Right cardiac atrium (tissue), 5 donors: Measurements from ENCODE around the gene GJA4. TPM values are rescaled to one million over a fixed set of nuclear protein-coding genes. Genes with fewer than 3 reads are reported as not detected.

ENCODE experiments used
- ATAC-seq, 2 donors: fragments of 200-7000 bp; cut with Tn5 transposase; one replicate each; pipeline versions ENCODE4 v1.8.0 to v1.9.1; 2020; ENCODE audit warnings: moderate library complexity in 2 of 2, mild to moderate bottlenecking in 1 of 2
- DNase-seq, 3 donors: peaks; one replicate each; pipeline ENCODE4 v3.0.0-alpha.2; 2020
- H3K27ac ChIP-seq: one replicate; pipeline ENCODE4 v1.5.1; 2013; ENCODE audit warnings: mild to moderate bottlenecking, low read length, control low read depth, moderate library complexity
- H3K27me3 ChIP-seq: one replicate; pipeline ENCODE4 v1.6.1; 2013; ENCODE audit not compliant: control insufficient read depth, insufficient read depth
- H3K4me1 ChIP-seq: one replicate; pipeline ENCODE4 v1.6.1; 2013; ENCODE audit warnings: low read length; ENCODE audit not compliant: control insufficient read depth, insufficient read depth
- H3K4me3 ChIP-seq: one replicate; pipeline ENCODE4 v1.5.1; 2013; ENCODE audit warnings: low read length, control low read depth
- H3K9me3 ChIP-seq: one replicate; pipeline ENCODE4 v1.6.1; 2013; ENCODE audit warnings: low read length; ENCODE audit not compliant: control insufficient read depth
- WGBS: extraction: QIAGEN DNeasy Blood & Tissue Kit; methylation state at CpG from one replicate; pipeline ENCODE4 v1.1.7; 2013; 5-methylcytosine and 5-hydroxymethylcytosine counted together
- intact Hi-C, 4 donors: fragments of 100-400 bp; cut with DNase I; formaldehyde crosslinking; loops; one replicate each; pipeline versions ENCODE4 v1.11.0 to v1.14.0; 2022 to 2023
- polyA plus RNA-seq: library from polyadenylated mRNA; stranded (reverse); fragments of 200-250 nt; gene quantifications from one replicate; pipeline ENCODE4 v1.2.3, GENCODE V29; 2013
- total RNA-seq, 4 donors: library from RNA; stranded (reverse); fragmentation: NEBNext Ultra II Directional; extraction: Animal tissue kit (Norgen Biotek cat#: 25700); gene quantifications; one replicate each; pipeline ENCODE4 v1.2.1, GENCODE V29; 2021
- donor health status: healthy with polysubstance abuse.
- donor health status: DM: no; HTN: yes; CAD: no.
- donor health status: DM: no; HTN: no; CAD: no.
- donor health status: DM: no; HTN: yes; CAD: no; lungs with severe emphysema.
- donor health status: DM: yes; HTN: yes; CAD: no.

The GJA4 gene
- total and polyA plus RNA-seq, 5 donors, result 18.0 to 31.4 (median 28.0) TPM

GRCh38 chr1:34754964-34755637 is 37.7 kb upstream of the GJA4 start, which contains the start of gene GJB5:
GJB5 (plus strand) TSS chr1:34755047; CDS start chr1:34757331, 2,284 bp downstream.
- no peak for ATAC-seq
- no peak within 1 kb of the TSS for H3K27ac ChIP-seq
- intact Hi-C loops, result no loop called here
- WGBS, result 67% methylated on average over 13 of the region's 13 CpGs
- H3K4me1 ChIP-seq, result peaks cover 2% of the 10 kb centered on the region
- H3K9me3 ChIP-seq, result no peaks in the 10 kb centered on the region
- no peak for DNase-seq
- H3K27me3 ChIP-seq, result no peaks in the 10 kb centered on the region
- H3K4me3 ChIP-seq, result no peak within 1 kb of the TSS

- Histone ChIP-seq H3K4me3 (no peak overlapping the region), H3K27ac (no peak overlapping the region), H3K9me3 (no peaks in the 10 kb centered on the region), H3K4me1 (no peaks in the 10 kb centered on the region), H3K27me3 (no peaks in the 10 kb centered on the region)
- DNase-seq (no peak), ATAC-seq (no peak)
- intact Hi-C loops, result no loop called here
- WGBS, result 92% methylated on average over 6 of the region's 6 CpGs
Observed at GRCh38 chr1:34755961-34756360, 36.8 kb upstream of the GJA4 start.

- H3K27ac ChIP-seq, result no peak overlapping the region
- H3K4me1 ChIP-seq, result no peaks in the 10 kb centered on the region
- intact Hi-C loops, result no loop called here
- H3K27me3 ChIP-seq, result no peaks in the 10 kb centered on the region
- WGBS, result 87% methylated on average over 21 of the region's 21 CpGs
- no peak for ATAC-seq
- no peaks in the 10 kb centered on the region for H3K9me3 ChIP-seq
- no peak for DNase-seq
- no peak overlapping the region for H3K4me3 ChIP-seq
Observed at GRCh38 chr1:34757386-34757785, 35.4 kb upstream of the GJA4 start.

- no peak for ATAC-seq
- WGBS, result 69% methylated on average over 4 of the region's 4 CpGs
- H3K27me3 ChIP-seq, result no peaks in the 10 kb centered on the region
- no peaks in the 10 kb centered on the region for H3K4me1 ChIP-seq
- no peaks in the 10 kb centered on the region for H3K9me3 ChIP-seq
- no peak overlapping the region for H3K4me3 ChIP-seq
- H3K27ac ChIP-seq, result no peak overlapping the region
- DNase-seq, result no peak
- intact Hi-C loops, result no loop called here
Observed at GRCh38 chr1:34758751-34759150, 34.0 kb upstream of the GJA4 start.

GRCh38 chr1:34759503-34760357 is 33.1 kb upstream of the GJA4 start, which contains the start of gene GJB4:
GJB4 (plus strand) TSS chr1:34759740; CDS start chr1:34761255, 1,515 bp downstream.
- intact Hi-C loops, result no loop called here
- Histone ChIP-seq H3K4me3 (no peak within 1 kb of the TSS), H3K27ac (no peak within 1 kb of the TSS), H3K4me1 (no peaks in the 10 kb centered on the region), H3K27me3 (no peaks in the 10 kb centered on the region), H3K9me3 (no peaks in the 10 kb centered on the region)
- WGBS, result 59% methylated on average over 10 of the region's 10 CpGs
- no peak for DNase-seq
- no peak for ATAC-seq

GRCh38 chr1:34761176-34761761 is 31.5 kb upstream of the GJA4 start:
- H3K27ac ChIP-seq, result no peak overlapping the region
- no peaks in the 10 kb centered on the region for H3K4me1 ChIP-seq
- ATAC-seq (no peak), DNase-seq (no peak)
- intact Hi-C loops, result no loop called here
- no peaks in the 10 kb centered on the region for H3K27me3 ChIP-seq
- 92% methylated on average over 33 of the region's 33 CpGs for WGBS
- no peaks in the 10 kb centered on the region for H3K9me3 ChIP-seq
- no peak overlapping the region for H3K4me3 ChIP-seq

GRCh38 chr1:34761776-34762307 is 31.0 kb upstream of the GJA4 start:
- H3K9me3 ChIP-seq, result no peaks in the 10 kb centered on the region
- H3K27ac ChIP-seq, result no peak overlapping the region
- ATAC-seq (no peak), DNase-seq (no peak)
- no peak overlapping the region for H3K4me3 ChIP-seq
- 86% methylated on average over 13 of the region's 13 CpGs for WGBS
- no peaks in the 10 kb centered on the region for H3K4me1 ChIP-seq
- H3K27me3 ChIP-seq, result no peaks in the 10 kb centered on the region
- intact Hi-C loops, result no loop called here

- Histone ChIP-seq H3K9me3 (no peaks in the 10 kb centered on the region), H3K4me3 (no peak overlapping the region), H3K27ac (no peak overlapping the region), H3K4me1 (no peaks in the 10 kb centered on the region), H3K27me3 (no peaks in the 10 kb centered on the region)
- no peak for ATAC-seq
- 61% methylated on average over 7 of the region's 7 CpGs for WGBS
- intact Hi-C loops, result no loop called here
- DNase-seq, result no peak
Observed at GRCh38 chr1:34762474-34763141, 30.2 kb upstream of the GJA4 start.

GRCh38 chr1:34763142-34763781 is 29.5 kb upstream of the GJA4 start:
- Histone ChIP-seq H3K4me1 (no peaks in the 10 kb centered on the region), H3K4me3 (no peak overlapping the region), H3K9me3 (no peaks in the 10 kb centered on the region), H3K27me3 (no peaks in the 10 kb centered on the region), H3K27ac (no peak overlapping the region)
- DNase-seq, result no peak
- no peak for ATAC-seq
- intact Hi-C loops, result no loop called here
- WGBS, result 52% methylated on average over 8 of the region's 8 CpGs

- no peaks in the 10 kb centered on the region for H3K27me3 ChIP-seq
- intact Hi-C loops, result no loop called here
- DNase-seq, result no peak
- H3K4me3 ChIP-seq, result no peak overlapping the region
- H3K4me1 ChIP-seq, result no peaks in the 10 kb centered on the region
- H3K27ac ChIP-seq, result no peak overlapping the region
- 63% methylated on average over 3 of the region's 3 CpGs for WGBS
- ATAC-seq, result no peak
- H3K9me3 ChIP-seq, result no peaks in the 10 kb centered on the region
Observed at GRCh38 chr1:34768856-34769255, 23.9 kb upstream of the GJA4 start.
